Endothelial cell of umbilical vein (primary cell): ENCODE results near the gene ATP10B.

Experiments used
- CTCF ChIP-seq, 2 donors: IDR thresholded peaks; 1 replicate in 1 of 2; 2 replicates in 1 of 2; pipeline ENCODE4 v1.5.1; 2011; ENCODE audit warnings: low read length in 2 of 2, mild to moderate bottlenecking in 2 of 2, moderate library complexity in 2 of 2, control low read depth in 1 of 2, inconsistent platforms in 1 of 2, low read depth in 1 of 2; ENCODE audit not compliant: insufficient read depth in 1 of 2; ENCODE audit errors: extremely low read depth in 1 of 2
- EZH2 ChIP-seq: IDR thresholded peaks from 2 replicates; pipeline ENCODE4 v1.6.1; 2012; ENCODE audit warnings: borderline replicate concordance, low read depth, mild to moderate bottlenecking, moderate library complexity, low read length, inconsistent platforms; ENCODE audit not compliant: severe bottlenecking
- JUN ChIP-seq: IDR thresholded peaks from 2 replicates; pipeline ENCODE4 v1.6.1; 2011; ENCODE audit warnings: borderline replicate concordance, low read depth; ENCODE audit not compliant: insufficient read length, insufficient read depth
- MAX ChIP-seq: IDR thresholded peaks from 2 replicates; pipeline ENCODE4 v1.6.1; 2011; ENCODE audit not compliant: insufficient read depth, insufficient read length
- MYC ChIP-seq: IDR thresholded peaks from one replicate; pipeline ENCODE4 v1.6.1; 2011; ENCODE audit warnings: mild to moderate bottlenecking, low read depth, low read length
- POLR2A ChIP-seq: IDR thresholded peaks from 2 replicates; pipeline ENCODE4 v1.6.1; 2012; ENCODE audit warnings: low read depth, mild to moderate bottlenecking, control low read depth, low read length
- POLR2AphosphoS5 ChIP-seq: IDR thresholded peaks from 2 replicates; pipeline ENCODE4 v1.6.1; 2012; ENCODE audit warnings: low read depth, mild to moderate bottlenecking, control low read depth, low read length, moderate library complexity; ENCODE audit not compliant: insufficient read depth

GRCh38 chr5:160699301-160699700 is 152.7 kb downstream of the ATP10B start:
- no peak for TF ChIP-seq EZH2
- TF ChIP-seq POLR2A, result no peak
- TF ChIP-seq JUN, result no peak
- TF ChIP-seq CTCF (IDR thresholded peaks at IDR 0.05; ENCODE audit: extremely low read depth in 1 of 2, insufficient read depth in 1 of 2, low read depth in 1 of 2, low read length in 2 of 2), result no peak
- TF ChIP-seq POLR2AphosphoS5, result no peak
- no peak for TF ChIP-seq MAX
- no peak for TF ChIP-seq MYC
